ENCODE measurements around the gene MRPS18A. TPM values are rescaled to one million over a fixed set of nuclear protein-coding genes. Genes with fewer than 3 reads are reported as not detected.

The MRPS18A gene
- total and polyA plus RNA-seq, 2 of the 13 experiments (the other 11 are each of a cell fraction or from before 2014, with no cell fraction given): 87.8 to 89.1 TPM

DNA sequence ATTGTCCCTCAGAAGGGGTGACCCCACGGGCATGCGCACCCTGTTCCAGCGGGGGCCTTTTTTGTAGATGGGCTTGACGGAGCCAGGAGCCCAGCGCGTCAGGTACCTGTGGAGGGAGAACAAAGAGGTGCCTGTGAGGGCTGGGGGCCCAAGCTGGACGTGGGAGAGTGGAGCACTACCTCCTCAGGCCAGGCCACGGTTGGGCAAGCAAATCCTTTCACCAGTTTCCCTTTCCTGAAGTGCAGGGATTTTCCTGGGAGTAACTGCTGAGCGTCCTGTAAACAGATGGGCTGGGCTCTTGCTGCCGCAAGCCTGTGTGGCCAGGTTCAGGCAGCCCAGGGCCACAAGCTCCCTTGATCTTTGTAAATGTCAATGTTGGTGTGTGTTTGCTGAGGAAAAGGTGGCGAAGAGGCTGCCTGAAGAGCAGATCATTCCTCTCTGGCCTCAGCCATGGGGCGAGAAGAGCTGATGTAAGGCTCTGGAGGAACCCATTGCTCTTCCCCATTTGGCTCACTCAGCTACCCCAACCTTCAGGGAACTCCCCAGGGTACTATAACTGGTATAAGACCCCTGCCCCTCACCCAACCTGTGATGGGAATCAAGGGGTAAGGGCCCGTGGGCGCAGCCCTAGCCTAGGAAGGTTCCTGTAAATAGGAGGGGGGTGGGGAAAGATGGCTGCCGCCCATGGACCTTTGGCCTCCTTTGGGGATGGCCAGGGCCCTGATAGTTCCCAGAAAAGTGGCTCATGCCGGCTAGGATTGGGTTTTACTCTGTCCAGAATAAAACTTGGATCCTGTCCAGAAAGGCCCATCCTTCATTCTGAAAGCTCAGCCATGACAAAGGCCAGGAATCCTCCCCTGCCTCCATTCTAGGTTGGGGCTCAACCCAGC lies 15.5 kb downstream of the MRPS18A start (continued):
- no peak for TF ChIP-seq STAG1 (CRISPR knock-in tag; IDR thresholded peaks at IDR 0.05)
- no peak for TF ChIP-seq ZC3H4 (CRISPR knock-in tag; IDR thresholded peaks at IDR 0.05; ENCODE audit: borderline replicate concordance)
- TF ChIP-seq, protein P1, sequence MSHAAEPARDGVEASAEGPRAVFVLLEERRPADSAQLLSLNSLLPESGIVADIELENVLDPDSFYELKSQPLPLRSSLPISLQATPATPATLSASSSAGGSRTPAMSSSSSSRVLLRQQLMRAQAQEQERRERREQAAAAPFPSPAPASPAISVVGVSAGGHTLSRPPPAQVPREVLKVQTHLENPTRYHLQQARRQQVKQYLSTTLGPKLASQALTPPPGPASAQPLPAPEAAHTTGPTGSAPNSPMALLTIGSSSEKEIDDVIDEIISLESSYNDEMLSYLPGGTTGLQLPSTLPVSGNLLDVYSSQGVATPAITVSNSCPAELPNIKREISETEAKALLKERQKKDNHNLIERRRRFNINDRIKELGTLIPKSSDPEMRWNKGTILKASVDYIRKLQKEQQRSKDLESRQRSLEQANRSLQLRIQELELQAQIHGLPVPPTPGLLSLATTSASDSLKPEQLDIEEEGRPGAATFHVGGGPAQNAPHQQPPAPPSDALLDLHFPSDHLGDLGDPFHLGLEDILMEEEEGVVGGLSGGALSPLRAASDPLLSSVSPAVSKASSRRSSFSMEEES (CRISPR knock-in tag; IDR thresholded peaks at IDR 0.05): 0 out of 2 replicates have a peak, but pooled peaks have one; percentile 35
- TF ChIP-seq EED (CRISPR knock-in tag; IDR thresholded peaks at IDR 0.05): no peak
- TF ChIP-seq ZSCAN21 (CRISPR knock-in tag; IDR thresholded peaks at IDR 0.05; ENCODE audit: borderline replicate concordance): peak; percentile 69
- TF ChIP-seq ZEB1 (IDR thresholded peaks at IDR 0.05; ENCODE audit: insufficient replicate concordance, low read depth): peak; percentile 34
- TF ChIP-seq, protein P2, sequence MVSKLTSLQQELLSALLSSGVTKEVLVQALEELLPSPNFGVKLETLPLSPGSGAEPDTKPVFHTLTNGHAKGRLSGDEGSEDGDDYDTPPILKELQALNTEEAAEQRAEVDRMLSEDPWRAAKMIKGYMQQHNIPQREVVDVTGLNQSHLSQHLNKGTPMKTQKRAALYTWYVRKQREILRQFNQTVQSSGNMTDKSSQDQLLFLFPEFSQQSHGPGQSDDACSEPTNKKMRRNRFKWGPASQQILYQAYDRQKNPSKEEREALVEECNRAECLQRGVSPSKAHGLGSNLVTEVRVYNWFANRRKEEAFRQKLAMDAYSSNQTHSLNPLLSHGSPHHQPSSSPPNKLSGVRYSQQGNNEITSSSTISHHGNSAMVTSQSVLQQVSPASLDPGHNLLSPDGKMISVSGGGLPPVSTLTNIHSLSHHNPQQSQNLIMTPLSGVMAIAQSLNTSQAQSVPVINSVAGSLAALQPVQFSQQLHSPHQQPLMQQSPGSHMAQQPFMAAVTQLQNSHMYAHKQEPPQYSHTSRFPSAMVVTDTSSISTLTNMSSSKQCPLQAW (CRISPR knock-in tag; IDR thresholded peaks at IDR 0.05): peak; percentile 93
- TF ChIP-seq KDM5B (CRISPR knock-in tag; IDR thresholded peaks at IDR 0.05; ENCODE audit: borderline replicate concordance): no peak; the same call in 1 of the 2 replicates
- TF ChIP-seq, protein P3, sequence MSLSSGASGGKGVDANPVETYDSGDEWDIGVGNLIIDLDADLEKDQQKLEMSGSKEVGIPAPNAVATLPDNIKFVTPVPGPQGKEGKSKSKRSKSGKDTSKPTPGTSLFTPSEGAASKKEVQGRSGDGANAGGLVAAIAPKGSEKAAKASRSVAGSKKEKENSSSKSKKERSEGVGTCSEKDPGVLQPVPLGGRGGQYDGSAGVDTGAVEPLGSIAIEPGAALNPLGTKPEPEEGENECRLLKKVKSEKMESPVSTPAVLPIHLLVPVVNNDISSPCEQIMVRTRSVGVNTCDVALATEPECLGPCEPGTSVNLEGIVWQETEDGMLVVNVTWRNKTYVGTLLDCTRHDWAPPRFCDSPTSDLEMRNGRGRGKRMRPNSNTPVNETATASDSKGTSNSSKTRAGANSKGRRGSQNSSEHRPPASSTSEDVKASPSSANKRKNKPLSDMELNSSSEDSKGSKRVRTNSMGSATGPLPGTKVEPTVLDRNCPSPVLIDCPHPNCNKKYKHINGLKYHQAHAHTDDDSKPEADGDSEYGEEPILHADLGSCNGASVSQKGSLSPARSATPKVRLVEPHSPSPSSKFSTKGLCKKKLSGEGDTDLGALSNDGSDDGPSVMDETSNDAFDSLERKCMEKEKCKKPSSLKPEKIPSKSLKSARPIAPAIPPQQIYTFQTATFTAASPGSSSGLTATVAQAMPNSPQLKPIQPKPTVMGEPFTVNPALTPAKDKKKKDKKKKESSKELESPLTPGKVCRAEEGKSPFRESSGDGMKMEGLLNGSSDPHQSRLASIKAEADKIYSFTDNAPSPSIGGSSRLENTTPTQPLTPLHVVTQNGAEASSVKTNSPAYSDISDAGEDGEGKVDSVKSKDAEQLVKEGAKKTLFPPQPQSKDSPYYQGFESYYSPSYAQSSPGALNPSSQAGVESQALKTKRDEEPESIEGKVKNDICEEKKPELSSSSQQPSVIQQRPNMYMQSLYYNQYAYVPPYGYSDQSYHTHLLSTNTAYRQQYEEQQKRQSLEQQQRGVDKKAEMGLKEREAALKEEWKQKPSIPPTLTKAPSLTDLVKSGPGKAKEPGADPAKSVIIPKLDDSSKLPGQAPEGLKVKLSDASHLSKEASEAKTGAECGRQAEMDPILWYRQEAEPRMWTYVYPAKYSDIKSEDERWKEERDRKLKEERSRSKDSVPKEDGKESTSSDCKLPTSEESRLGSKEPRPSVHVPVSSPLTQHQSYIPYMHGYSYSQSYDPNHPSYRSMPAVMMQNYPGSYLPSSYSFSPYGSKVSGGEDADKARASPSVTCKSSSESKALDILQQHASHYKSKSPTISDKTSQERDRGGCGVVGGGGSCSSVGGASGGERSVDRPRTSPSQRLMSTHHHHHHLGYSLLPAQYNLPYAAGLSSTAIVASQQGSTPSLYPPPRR (CRISPR knock-in tag; IDR thresholded peaks at IDR 0.05; ENCODE audit: borderline replicate concordance): peak; percentile 89
- peak; percentile 61; the same call in 1 of the 2 replicates for TF ChIP-seq NCOR1 (IDR thresholded peaks at IDR 0.05; ENCODE audit: borderline replicate concordance, low read length)
- TF ChIP-seq ZNF607 (CRISPR knock-in tag; IDR thresholded peaks at IDR 0.05; ENCODE audit: borderline replicate concordance): peak; percentile 76; the same call in 1 of the 2 replicates
- TF ChIP-seq, protein P4, sequence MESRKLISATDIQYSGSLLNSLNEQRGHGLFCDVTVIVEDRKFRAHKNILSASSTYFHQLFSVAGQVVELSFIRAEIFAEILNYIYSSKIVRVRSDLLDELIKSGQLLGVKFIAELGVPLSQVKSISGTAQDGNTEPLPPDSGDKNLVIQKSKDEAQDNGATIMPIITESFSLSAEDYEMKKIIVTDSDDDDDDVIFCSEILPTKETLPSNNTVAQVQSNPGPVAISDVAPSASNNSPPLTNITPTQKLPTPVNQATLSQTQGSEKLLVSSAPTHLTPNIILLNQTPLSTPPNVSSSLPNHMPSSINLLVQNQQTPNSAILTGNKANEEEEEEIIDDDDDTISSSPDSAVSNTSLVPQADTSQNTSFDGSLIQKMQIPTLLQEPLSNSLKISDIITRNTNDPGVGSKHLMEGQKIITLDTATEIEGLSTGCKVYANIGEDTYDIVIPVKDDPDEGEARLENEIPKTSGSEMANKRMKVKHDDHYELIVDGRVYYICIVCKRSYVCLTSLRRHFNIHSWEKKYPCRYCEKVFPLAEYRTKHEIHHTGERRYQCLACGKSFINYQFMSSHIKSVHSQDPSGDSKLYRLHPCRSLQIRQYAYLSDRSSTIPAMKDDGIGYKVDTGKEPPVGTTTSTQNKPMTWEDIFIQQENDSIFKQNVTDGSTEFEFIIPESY (CRISPR knock-in tag; IDR thresholded peaks at IDR 0.05): peak; percentile 63; the same call in 1 of the 2 replicates
- peak; percentile 92 for TF ChIP-seq ZNF331 (CRISPR knock-in tag; IDR thresholded peaks at IDR 0.05)
- TF ChIP-seq, protein P5, sequence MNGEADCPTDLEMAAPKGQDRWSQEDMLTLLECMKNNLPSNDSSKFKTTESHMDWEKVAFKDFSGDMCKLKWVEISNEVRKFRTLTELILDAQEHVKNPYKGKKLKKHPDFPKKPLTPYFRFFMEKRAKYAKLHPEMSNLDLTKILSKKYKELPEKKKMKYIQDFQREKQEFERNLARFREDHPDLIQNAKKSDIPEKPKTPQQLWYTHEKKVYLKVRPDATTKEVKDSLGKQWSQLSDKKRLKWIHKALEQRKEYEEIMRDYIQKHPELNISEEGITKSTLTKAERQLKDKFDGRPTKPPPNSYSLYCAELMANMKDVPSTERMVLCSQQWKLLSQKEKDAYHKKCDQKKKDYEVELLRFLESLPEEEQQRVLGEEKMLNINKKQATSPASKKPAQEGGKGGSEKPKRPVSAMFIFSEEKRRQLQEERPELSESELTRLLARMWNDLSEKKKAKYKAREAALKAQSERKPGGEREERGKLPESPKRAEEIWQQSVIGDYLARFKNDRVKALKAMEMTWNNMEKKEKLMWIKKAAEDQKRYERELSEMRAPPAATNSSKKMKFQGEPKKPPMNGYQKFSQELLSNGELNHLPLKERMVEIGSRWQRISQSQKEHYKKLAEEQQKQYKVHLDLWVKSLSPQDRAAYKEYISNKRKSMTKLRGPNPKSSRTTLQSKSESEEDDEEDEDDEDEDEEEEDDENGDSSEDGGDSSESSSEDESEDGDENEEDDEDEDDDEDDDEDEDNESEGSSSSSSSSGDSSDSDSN (CRISPR knock-in tag; IDR thresholded peaks at IDR 0.05): peak; percentile 68
- TF ChIP-seq RXRA (CRISPR knock-in tag; IDR thresholded peaks at IDR 0.05): peak; percentile 92

All from HepG2 (cell line).